Measurements from ENCODE around the gene LTBP1.

DNA sequence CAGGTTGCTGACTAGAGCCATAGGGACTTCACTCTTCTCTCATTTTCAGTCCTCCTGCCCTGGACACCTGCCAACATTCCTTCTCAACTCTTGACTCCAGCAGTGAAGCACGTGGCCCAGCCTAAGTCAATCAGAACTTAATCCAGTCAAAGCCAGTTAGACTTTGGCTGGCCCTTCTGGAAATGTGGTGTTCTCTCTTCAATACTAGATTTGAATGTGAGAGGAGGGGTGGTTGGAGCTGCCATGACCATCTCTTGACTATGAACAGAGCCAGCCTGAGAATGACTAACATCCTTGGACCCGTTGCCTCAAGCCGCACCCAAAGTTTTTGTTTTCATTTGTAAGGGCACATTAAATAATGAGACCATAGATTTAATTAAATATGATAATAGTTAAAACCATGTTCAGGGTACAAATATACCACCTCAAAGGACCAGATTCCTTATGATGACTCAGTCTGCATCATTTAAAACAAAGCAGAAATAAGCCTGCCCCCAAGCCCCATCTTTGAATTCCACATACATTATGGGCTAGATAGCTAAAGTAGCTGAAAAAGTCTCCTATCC lies 480.0 kb downstream of the LTBP1 start:
- TF ChIP-seq, protein P1, sequence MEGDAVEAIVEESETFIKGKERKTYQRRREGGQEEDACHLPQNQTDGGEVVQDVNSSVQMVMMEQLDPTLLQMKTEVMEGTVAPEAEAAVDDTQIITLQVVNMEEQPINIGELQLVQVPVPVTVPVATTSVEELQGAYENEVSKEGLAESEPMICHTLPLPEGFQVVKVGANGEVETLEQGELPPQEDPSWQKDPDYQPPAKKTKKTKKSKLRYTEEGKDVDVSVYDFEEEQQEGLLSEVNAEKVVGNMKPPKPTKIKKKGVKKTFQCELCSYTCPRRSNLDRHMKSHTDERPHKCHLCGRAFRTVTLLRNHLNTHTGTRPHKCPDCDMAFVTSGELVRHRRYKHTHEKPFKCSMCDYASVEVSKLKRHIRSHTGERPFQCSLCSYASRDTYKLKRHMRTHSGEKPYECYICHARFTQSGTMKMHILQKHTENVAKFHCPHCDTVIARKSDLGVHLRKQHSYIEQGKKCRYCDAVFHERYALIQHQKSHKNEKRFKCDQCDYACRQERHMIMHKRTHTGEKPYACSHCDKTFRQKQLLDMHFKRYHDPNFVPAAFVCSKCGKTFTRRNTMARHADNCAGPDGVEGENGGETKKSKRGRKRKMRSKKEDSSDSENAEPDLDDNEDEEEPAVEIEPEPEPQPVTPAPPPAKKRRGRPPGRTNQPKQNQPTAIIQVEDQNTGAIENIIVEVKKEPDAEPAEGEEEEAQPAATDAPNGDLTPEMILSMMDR (conservative IDR thresholded peaks at IDR 0.05): no peak
- TF ChIP-seq EZH2 (IDR thresholded peaks at IDR 0.05; ENCODE audit: low read depth): no peak
